ENCODE results near the gene SNRNP35. TPM values are rescaled to one million over a fixed set of nuclear protein-coding genes. Genes with fewer than 3 reads are reported as not detected.

Gene SNRNP35
- total RNA-seq, 2 experiments from 2014 or later = 18.4 to 25.4 TPM

DNA sequence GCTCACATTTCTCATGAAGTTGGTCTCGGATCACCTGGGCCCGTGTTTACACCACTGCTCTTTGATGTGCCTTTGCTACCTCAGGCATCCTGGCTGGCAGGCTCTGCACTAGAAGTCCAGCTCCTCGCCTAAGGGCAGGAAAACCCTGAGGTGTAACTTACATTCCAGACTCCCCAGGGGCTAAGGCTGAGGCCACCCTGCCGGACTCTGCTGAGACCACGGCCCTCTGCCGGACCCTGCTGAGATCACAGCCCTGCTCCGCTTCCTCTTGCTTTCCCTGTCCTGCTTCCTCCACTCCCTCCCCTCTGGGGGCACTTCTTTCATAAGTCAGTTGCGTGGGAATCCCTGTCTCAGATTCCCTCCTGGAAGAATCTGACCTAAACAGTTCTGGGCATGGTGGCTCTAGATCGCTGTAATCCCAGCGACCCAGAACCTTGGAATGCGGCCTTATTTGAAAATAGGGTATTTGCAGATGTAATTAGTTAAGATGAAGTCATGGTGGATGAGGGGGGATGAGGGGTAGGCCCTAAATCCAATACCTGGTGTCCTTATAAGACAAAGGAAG, 58.4 kb downstream of the SNRNP35 start:
- no peak overlapping the region for H3K27ac Mint-ChIP-seq
- ChIA-PET CTCF (no interaction called here), POLR2A (no interaction called here)
- DNase-seq (no peak), ATAC-seq (no peak)
- H3K4me3 Mint-ChIP-seq = no peak overlapping the region
- H3K9me3 Mint-ChIP-seq = no peaks in the 10 kb centered on the region
- TF ChIP-seq, protein P1, sequence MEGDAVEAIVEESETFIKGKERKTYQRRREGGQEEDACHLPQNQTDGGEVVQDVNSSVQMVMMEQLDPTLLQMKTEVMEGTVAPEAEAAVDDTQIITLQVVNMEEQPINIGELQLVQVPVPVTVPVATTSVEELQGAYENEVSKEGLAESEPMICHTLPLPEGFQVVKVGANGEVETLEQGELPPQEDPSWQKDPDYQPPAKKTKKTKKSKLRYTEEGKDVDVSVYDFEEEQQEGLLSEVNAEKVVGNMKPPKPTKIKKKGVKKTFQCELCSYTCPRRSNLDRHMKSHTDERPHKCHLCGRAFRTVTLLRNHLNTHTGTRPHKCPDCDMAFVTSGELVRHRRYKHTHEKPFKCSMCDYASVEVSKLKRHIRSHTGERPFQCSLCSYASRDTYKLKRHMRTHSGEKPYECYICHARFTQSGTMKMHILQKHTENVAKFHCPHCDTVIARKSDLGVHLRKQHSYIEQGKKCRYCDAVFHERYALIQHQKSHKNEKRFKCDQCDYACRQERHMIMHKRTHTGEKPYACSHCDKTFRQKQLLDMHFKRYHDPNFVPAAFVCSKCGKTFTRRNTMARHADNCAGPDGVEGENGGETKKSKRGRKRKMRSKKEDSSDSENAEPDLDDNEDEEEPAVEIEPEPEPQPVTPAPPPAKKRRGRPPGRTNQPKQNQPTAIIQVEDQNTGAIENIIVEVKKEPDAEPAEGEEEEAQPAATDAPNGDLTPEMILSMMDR (IDR thresholded peaks at IDR 0.05) = no peak
- peaks cover 4% of the 10 kb centered on the region for H3K4me1 Mint-ChIP-seq (ENCODE audit: low read depth)
- peaks cover 6% of the 10 kb centered on the region for H3K36me3 Mint-ChIP-seq (ENCODE audit: low read depth)
- H3K27me3 Mint-ChIP-seq = no peaks in the 10 kb centered on the region
- intact Hi-C loops (cut with micrococcal nuclease) = no loop called here

Other genes starting within 250 kb of the SNRNP35 start
- gene MPHOSPH9, start 225.0 kb upstream of the SNRNP35 start, total RNA-seq = 100 to 1,000 TPM in 1 of 2 experiments, 10 to 100 TPM in 1; 96.9 to 101 TPM
- gene MTRFR, start 224.7 kb upstream of the SNRNP35 start, total RNA-seq = 10 to 100 TPM; 28.1 to 31.0 TPM
- 100 to 1,000 TPM; 108 to 111 TPM for gene CDK2AP1, start 186.3 kb upstream of the SNRNP35 start, total RNA-seq
- gene SBNO1, start 93.3 kb upstream of the SNRNP35 start, total RNA-seq = 10 to 100 TPM; 44.3 to 45.4 TPM
- 10 to 100 TPM; 35.9 to 38.2 TPM for gene KMT5A, start 74.0 kb upstream of the SNRNP35 start, total RNA-seq
- 1 to 10 TPM; 9.0 to 9.3 TPM for gene RILPL2, start 21.5 kb upstream of the SNRNP35 start, total RNA-seq
- 1 to 10 TPM; 2.9 TPM for gene RILPL1, start 75.6 kb downstream of the SNRNP35 start, total RNA-seq
- gene TMED2, start 126.4 kb downstream of the SNRNP35 start, total RNA-seq = 100 to 1,000 TPM; 121 to 122 TPM
- 10 to 100 TPM; 51.7 to 55.4 TPM for gene DDX55, start 144.0 kb downstream of the SNRNP35 start, total RNA-seq
- 10 to 100 TPM; 54.5 to 61.8 TPM for gene EIF2B1, start 175.5 kb downstream of the SNRNP35 start, total RNA-seq
- gene GTF2H3, start 175.7 kb downstream of the SNRNP35 start, total RNA-seq = 10 to 100 TPM; 78.6 to 80.0 TPM
- 1 to 10 TPM; 2.0 to 2.3 TPM for gene TCTN2, start 213.0 kb downstream of the SNRNP35 start, total RNA-seq

Data from activated CD8-positive, alpha-beta T cell treated with anti-CD3 and anti-CD28 coated beads for 36 hours (primary cell).